Measurements from ENCODE around the gene PRR16. TPM values are rescaled to one million over a fixed set of nuclear protein-coding genes. Genes with fewer than 3 reads are reported as not detected.

Gene PRR16
- total RNA-seq, 2 experiments from 2014 or later: not detected

DNA sequence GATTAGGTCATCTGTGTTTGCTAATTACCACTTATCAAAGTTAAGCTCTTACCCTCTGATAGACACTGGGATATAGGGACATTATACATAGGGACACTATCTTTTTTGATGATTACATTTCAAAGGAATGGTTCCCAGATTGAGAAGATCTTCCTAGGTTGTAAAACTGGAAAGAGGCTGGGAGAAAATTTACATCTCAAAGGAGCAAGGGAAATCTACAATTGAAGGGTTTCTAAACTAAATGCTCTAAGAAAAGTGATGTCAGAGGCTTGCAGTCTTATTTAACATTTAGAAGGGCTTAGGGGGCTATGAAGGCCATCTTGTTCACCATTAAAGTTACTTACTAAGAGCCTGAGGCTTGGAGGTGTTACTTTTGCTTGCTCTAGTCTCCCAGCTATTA, 242.8 kb downstream of the PRR16 start:
- Mint-ChIP-seq H3K36me3 (ENCODE audit: low read depth) (no peaks in the 10 kb centered on the region), H3K27ac (no peak overlapping the region), H3K4me3 (no peak overlapping the region), H3K9me3 (peaks cover 2% of the 10 kb centered on the region), H3K27me3 (no peaks in the 10 kb centered on the region), H3K4me1 (ENCODE audit: low read depth) (no peaks in the 10 kb centered on the region)
- TF ChIP-seq, protein P1, sequence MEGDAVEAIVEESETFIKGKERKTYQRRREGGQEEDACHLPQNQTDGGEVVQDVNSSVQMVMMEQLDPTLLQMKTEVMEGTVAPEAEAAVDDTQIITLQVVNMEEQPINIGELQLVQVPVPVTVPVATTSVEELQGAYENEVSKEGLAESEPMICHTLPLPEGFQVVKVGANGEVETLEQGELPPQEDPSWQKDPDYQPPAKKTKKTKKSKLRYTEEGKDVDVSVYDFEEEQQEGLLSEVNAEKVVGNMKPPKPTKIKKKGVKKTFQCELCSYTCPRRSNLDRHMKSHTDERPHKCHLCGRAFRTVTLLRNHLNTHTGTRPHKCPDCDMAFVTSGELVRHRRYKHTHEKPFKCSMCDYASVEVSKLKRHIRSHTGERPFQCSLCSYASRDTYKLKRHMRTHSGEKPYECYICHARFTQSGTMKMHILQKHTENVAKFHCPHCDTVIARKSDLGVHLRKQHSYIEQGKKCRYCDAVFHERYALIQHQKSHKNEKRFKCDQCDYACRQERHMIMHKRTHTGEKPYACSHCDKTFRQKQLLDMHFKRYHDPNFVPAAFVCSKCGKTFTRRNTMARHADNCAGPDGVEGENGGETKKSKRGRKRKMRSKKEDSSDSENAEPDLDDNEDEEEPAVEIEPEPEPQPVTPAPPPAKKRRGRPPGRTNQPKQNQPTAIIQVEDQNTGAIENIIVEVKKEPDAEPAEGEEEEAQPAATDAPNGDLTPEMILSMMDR (IDR thresholded peaks at IDR 0.05): no peak
- no peak for DNase-seq
- intact Hi-C loops (cut with micrococcal nuclease): no loop called here
- ChIA-PET CTCF (interaction anchor here (0.6 kb wide), 1 partner anchor 11 kb away, joined by 3 read pairs; no protein-coding TSS in a partner anchor), POLR2A (no interaction called here)
- no peak for ATAC-seq

DNA sequence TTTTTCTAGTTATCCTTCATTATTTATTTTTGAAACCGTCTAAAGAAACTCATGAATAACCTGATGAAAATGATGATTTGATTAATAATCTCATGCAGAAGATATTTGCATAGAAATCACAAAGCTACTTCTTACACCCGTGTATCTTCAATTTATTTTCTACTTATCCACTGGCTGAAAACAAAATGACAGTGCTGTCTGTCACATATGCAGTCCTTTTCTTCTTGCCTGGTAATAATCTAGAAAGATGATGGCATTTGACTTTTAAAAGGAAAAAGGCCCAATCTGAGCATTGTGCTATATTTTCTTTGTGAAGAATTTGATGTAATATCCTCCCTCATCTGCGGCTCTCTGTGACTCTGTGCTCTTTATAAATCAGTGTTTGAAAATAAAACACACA, 253.3 kb downstream of the PRR16 start:
- no peak overlapping the region for H3K27ac Mint-ChIP-seq
- no peak overlapping the region for H3K4me3 Mint-ChIP-seq

DNA sequence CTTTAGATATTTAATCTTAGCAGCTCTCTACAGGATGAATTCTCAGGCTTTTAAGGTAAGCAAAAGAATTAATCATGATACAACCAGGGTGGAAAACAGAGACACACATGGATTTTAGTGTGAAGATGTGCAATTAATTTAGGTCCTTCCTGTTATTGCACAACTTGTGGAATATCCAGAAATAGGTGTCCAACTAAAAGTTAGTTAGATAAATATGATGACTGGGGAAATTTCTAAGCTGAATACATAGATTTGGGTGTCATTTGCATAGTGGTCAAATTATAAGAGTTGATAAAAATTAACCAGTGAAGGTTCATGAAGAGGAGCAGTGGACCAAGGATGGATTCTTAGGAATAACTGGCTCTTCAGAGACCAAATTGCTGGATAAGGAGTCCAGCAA, 266.1 kb downstream of the PRR16 start:
- CTCF ChIA-PET: no interaction called here
- no peaks in the 10 kb centered on the region for H3K27me3 Mint-ChIP-seq
- no peak overlapping the region for H3K27ac Mint-ChIP-seq
- no peak for ATAC-seq
- no peaks in the 10 kb centered on the region for H3K36me3 Mint-ChIP-seq (ENCODE audit: low read depth)
- POLR2A ChIA-PET: no interaction called here
- TF ChIP-seq, protein P1 (IDR thresholded peaks at IDR 0.05): no peak
- DNase-seq: no peak
- H3K9me3 Mint-ChIP-seq: peaks cover 2% of the 10 kb centered on the region
- H3K4me1 Mint-ChIP-seq (ENCODE audit: low read depth): no peaks in the 10 kb centered on the region
- no peak overlapping the region for H3K4me3 Mint-ChIP-seq
- intact Hi-C loops (cut with micrococcal nuclease): no loop called here

More for the DNA sequence above, 253.3 kb downstream of the PRR16 start:
- ChIA-PET CTCF (interaction anchor here (0.7 kb wide), 1 partner anchor 10 kb away, joined by 3 read pairs; no protein-coding TSS in a partner anchor), POLR2A (no interaction called here)
- Mint-ChIP-seq H3K36me3 (ENCODE audit: low read depth) (no peaks in the 10 kb centered on the region), H3K4me1 (ENCODE audit: low read depth) (no peaks in the 10 kb centered on the region), H3K9me3 (no peaks in the 10 kb centered on the region), H3K27me3 (no peaks in the 10 kb centered on the region)
- TF ChIP-seq, protein P1 (IDR thresholded peaks at IDR 0.05): no peak
- DNase-seq (no peak), ATAC-seq (no peak)
- intact Hi-C loops (cut with micrococcal nuclease): no loop called here

DNA sequence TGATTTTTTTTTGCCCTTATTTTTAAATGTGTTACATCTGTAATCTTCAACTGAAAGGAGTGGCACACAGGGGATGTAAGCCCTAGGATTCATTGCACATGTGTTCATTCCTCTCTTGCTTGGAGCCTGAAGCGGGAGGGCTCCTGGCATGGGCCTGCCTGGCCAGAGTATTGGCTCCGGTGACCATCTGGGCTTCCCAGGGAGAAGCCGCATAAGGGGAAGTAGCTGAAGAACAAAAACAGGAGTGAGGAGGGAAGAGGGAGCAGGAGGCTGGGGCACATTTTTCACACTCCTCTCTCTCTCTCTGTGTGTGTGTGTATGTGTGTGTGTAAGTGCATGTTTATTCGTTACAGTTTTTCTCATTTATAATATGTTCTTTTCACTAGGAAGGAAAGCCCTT, 269.9 kb downstream of the PRR16 start:
- intact Hi-C loops (cut with micrococcal nuclease): no loop called here
- Mint-ChIP-seq H3K9me3 (no peaks in the 10 kb centered on the region), H3K4me3 (no peak overlapping the region), H3K4me1 (ENCODE audit: low read depth) (no peaks in the 10 kb centered on the region), H3K27ac (no peak overlapping the region), H3K27me3 (no peaks in the 10 kb centered on the region), H3K36me3 (ENCODE audit: low read depth) (no peaks in the 10 kb centered on the region)
- CTCF ChIA-PET: no interaction called here
- POLR2A ChIA-PET: interaction anchor here (0.6 kb wide), 1 partner anchor 74 kb away, joined by 5 read pairs; no protein-coding TSS in a partner anchor
- no peak for DNase-seq
- TF ChIP-seq, protein P1 (IDR thresholded peaks at IDR 0.05): no peak
- ATAC-seq: no peak

DNA sequence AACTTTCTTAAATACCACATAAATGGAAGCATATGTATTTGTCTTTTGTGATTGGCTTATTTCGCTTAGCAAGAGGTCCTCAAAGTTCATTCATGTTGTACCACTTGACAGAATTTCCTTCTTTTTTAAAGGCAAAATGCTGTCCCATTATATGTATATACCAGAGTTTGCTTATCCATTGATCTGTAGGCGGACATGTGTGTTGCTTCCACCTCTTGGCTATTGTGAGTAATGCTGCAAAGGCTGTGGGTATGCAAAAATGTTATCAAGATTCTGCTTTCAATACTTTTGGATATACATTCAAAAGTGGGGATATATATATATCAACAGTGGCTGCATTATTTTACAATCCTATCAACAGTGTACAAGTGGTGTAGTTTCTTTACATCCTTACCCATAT, 271.0 kb downstream of the PRR16 start:
- H3K36me3 Mint-ChIP-seq (ENCODE audit: low read depth): no peaks in the 10 kb centered on the region
- POLR2A ChIA-PET: no interaction called here
- intact Hi-C loops (cut with micrococcal nuclease): no loop called here
- no peaks in the 10 kb centered on the region for H3K9me3 Mint-ChIP-seq
- TF ChIP-seq, protein P1 (IDR thresholded peaks at IDR 0.05): no peak
- CTCF ChIA-PET: no interaction called here
- H3K27ac Mint-ChIP-seq: no peak overlapping the region
- H3K4me3 Mint-ChIP-seq: no peak overlapping the region
- DNase-seq (no peak), ATAC-seq (no peak)
- no peaks in the 10 kb centered on the region for H3K4me1 Mint-ChIP-seq (ENCODE audit: low read depth)
- H3K27me3 Mint-ChIP-seq: no peaks in the 10 kb centered on the region
